Measurements from ENCODE around the gene SLC2A5.

SLC2A5 gene

DNA sequence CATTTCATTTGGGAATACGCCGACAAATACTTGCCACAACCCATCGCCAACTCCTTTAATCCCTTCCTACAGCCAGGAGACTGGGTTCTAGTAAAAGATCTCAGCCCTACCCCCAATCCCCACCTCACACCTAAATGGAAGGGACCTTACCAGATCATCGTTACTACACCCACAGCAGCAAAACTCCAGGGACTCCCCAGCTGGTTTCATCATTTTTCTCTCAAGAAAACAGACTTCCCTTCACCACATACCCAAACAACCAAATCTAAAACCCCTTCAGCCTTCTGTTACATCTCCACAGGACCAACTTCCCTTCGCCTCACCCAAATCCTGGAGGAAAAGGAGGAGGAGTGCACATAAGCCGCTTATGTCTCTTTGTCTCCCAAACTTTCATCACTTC, 23.7 kb upstream of the SLC2A5 start:
- no peak for DNase-seq (ENCODE audit: low spot score)

DNA sequence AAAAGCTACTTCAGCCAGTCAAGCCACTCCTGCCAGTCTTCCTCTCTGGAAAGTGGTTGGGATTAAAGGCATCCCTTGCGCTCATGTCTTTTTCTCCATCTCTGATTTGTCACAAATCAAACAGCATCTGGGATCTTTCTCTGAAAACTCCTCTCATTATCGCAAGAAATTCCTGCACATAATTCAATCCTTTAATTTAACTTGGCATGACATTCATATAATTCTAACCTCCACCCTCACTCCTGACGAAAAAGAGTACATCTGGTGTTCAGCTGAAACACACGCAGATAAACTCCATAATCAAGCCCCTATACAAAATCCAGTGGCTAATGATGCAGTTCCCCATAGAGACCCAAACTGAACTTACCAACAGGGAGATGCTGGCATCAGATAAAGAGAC, 19.4 kb upstream of the SLC2A5 start:
- no peak for DNase-seq (ENCODE audit: low spot score)

DNA sequence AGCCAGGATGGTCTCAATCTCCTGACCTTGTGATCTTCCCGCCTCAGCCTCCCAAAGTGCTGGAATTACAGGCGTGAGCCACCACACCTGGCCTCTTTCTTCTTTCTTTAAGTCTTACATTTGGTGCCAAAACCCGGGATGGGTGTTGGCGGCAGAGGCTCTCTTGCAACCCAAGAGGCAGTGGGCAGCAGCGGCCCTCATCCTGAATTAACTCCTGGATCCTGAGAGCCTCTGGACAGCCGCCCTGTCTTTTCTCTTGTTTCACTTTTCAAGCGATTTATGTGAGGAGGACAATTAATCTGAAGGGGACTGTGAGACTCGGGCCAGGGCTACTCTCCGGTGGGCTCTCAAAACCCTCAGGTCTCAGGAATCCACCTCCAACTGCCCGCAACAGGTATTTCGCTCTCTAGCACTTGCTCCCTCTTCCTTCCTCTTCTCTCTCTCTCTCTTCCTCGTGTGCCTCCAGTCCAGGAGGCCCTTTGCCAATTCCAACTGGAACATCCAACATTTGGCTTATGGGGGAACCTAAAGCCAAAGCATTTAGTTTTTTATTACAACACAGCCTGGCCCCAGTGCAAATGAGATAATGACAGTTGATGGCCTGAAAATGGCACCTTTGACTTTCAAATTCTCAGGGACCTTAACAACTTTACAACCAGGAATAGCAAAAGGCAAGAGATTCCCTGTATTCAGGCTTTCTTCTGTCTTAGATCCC, 18.1 kb upstream of the SLC2A5 start:
- DNase-seq (ENCODE audit: low spot score), result no peak

DNA sequence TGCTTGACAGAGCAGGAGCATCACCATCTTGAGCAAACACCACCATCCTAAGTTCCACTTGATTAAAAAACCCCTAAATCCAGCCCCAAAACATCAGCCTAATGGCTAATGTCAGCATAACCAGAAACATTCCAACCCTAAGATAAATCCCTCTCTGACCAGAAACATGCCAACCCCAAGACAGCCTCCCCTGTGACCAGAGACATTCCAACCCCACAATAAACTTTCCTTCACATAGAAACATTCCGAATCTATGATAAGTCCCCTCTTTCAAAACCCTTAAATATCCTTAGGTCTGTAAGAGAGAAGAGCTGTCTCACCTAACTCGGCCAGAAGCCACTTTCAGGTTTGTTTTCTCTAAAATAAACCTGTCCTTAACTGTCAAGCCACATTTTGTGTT, 17.4 kb upstream of the SLC2A5 start:
- no peak for DNase-seq (ENCODE audit: low spot score)

DNA sequence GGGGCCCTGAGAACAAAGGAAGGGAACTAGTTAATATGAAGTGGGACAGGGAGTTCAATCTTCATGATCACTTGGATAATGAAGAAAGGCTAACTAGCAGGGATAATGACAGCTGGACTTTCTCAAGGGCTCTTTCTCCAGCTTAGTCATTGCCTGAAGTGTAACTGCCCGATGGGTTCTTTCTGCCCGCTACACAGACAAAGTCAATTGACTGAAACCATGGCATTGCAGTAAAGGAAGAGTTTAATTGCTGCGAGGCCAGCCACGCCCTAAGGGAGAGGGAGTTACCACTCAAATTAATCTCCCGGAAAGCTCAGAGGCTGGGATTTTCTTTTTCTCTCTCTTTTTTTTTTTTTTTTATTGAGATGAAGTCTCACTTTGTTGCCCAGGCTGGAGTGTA, 16.6 kb upstream of the SLC2A5 start:
- DNase-seq (ENCODE audit: low spot score), result no peak

DNA sequence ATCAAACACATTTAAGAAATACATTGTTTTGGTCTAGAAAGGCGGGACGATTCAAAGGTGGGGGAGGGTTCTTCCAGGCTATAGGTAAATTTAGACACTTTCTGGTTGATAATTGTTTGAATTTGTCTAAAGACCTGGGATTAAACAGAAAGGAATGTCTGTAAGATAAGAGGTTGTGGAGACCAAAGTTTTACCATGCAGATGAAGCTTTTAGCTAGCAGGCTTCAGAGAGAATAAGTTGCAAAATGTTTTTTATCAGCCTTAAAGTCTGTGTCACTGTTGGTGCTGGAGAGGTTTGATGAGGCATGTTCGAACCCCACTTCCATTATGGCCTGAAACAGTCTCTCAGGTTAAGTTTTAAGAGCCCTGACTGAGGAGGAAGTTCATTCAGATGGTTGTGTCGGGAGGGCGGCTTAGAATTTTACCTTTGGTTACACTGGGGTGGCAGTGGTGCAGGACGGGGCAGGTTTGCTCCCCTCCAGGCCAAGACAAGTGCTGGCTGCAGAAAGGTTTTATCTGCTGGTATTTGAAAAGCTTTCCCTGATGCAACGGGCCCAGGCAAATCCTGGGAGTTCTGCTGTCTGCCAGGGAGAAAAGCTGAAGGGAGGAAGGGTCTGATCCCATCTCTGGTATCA, 16.0 kb upstream of the SLC2A5 start:
- DNase-seq (ENCODE audit: low spot score), result no peak

DNA sequence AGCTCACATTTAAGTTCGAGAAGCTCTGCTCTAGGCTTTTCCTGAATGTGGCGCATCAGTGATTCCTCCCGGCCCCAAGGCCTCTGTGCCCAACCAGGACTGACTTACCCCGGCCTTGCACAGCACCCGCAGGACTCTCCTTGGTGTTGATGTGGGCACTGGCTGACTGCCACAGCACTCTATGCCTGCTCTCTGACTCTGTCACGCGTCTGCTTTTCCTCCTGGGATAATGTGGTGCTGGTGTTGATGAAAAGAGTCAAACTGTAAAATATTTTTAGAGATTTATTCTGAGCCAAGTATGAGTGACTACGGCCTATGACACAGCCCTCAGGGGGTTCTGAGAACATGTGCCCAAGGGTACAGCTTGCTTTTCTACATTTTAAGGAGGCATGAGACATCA, 15.5 kb upstream of the SLC2A5 start:
- DNase-seq (ENCODE audit: low spot score), result no peak

DNA sequence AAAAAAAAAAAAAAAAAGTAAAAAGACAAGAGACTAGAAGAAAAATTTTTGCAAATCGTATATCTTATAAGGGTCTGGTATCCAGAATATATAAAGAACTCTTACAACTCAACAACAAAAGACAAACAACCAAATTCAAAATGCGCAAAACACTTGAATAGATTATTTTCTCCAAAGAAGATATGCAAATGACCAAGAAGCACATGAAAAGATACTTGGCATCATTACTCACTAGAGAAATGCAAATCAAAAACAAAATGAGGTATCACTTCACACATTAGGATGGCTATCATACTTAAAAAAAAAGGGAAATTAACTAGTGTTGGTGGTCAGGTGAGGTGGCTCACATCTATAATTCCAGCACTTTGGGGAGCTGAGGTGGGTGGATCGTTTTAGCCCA, 12.0 kb upstream of the SLC2A5 start:
- DNase-seq (ENCODE audit: low spot score), result no peak

DNA sequence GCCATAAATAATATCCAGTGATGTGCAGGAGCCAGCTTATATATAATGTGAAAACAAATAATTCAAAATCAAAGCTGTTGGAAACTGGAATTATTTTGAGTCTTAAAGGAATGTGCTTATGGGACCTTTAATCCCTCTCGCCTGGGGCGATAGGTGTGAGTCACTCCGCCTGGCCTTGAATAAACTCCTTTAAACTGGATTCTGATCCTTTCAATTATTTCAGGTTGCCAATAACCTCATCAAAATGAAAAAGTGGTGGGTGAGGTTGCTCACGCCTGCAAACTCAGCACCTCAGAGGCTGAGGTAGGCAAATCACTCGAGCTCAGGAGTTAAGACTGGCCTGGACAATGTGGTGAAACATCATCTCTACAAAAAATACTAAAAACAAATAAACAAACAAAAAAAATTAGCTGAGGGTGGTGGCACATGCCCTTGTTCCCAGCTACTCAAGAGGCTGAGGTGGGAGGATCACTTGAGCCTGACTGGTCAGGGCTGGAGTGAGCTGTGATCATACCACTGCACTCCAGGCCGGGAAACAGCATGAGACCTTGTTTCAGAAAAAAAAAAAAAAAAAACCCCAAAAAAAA, 11.4 kb upstream of the SLC2A5 start:
- DNase-seq (ENCODE audit: low spot score), result no peak

DNA sequence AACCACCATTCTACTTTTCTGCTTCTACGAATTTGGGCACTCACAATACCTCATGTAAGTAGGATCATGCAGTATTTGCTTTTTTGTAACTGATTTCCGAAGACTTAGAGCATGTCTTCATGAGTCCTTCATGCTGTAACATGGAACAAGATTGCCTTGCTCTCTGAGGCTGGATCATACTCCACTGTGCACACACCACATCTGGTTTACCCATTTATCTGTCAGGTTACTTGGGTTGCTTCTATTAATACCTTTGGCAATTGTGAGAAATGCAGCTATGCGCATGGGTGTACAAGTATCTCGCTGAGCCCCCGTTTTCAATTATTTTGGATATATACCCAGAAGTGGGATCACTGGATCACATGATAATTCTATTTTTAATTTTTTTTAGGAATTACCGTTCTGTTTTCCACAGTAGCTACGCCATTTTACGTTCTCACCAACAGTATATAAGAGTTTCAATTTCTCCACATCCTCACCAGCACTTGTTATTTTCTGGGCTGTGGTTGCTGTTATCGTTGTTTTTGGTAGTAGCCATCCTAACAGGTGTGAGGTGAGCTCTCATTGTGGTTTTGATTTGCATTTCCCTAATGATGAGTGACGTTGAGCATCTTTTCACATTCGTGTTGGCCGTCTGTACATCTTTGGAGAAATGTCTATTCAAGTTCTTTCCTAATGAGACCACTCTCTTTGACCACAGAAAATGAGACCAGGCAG, 10.7 kb upstream of the SLC2A5 start:
- DNase-seq (ENCODE audit: low spot score), result no peak

DNA sequence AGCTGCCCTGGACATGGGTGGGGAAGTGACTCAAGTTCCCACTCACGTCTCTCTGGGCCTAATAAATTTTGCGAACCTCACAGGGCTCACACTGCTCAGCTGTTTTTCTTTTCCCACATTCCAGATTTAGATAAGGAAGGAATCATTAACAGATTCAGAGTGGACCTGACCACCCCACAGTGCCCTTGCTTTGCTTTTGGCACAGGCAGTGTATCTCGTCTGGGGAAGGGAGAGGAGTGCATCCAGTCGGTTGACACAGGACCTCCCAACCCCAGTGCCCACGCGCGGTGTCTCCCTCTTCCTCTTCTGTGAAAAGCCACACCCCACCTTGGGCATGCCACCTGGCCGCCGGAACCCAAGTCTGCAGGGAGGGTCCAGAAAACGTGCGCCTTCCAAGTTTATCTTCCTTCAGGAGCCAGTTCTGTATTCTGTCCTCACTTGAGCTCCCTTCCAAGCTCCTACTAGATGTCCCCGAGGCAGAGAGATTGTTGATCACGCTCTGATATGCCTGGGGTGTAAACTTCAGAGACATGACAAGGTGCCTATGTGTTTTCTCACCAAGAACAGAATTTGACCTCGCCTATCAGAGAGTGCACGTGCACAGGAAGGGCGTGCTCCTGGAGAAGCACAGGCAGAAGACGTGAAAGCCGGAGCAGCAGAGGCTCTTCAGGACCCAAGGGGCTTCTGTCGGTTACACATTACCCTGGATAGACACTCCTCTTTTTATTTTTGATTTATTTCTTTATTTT, 9.5 kb upstream of the SLC2A5 start:
- DNase-seq (ENCODE audit: low spot score), result no peak

DNA sequence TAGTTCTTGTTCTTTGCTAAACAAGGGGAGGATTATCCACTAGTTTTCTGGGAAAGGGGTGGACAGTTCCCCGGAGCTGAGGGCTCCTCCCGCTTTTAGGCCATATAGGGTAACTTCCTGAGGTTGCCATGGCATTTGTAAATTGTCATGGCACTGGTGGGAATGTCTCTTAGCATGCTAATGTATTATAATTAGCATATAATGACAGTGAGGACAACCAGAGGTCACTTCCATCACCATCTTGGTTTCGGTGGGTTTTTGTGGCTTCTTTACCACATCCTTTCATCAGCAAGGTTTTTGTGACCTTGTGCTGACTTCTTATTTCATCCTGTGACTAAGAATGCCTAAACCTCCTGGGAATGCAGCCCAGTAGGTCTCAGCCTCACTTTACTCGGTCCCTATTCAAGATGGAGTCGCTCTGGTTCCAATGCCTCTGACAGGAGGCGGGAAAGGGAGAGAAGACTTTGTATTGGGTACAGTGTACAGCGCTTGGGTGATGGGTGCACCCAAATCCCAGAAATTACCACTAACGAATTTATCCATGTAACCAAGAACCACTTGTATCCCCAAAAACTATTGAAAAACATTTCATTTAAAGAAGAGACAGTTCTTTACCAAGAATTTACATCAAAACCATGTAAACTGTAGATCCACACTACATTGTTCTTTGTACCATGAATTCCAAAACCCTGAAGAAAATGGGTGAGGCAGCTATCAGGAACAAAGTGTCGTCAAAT, 8.7 kb upstream of the SLC2A5 start:
- no peak for DNase-seq (ENCODE audit: low spot score)

DNA sequence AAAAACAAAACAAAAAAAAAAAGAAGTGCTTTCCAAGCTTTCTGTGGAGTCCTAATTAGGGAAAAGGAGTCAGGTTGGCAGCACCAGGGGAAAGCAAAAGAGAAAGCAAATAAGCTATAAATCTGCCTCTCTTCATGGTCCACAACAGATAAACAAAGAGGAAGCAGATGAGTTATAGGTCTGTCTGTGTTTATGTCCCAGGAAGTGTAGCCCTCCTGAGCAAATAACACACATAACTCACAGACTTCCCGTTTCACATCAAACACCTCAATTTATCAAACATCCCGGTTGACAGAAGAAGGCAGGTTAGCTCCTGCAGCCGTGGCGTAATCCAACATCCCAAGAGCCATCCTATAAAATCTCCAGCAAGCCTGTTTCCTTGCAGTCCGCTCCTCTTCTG, 5.6 kb upstream of the SLC2A5 start:
- DNase-seq (ENCODE audit: low spot score), result no peak

DNA sequence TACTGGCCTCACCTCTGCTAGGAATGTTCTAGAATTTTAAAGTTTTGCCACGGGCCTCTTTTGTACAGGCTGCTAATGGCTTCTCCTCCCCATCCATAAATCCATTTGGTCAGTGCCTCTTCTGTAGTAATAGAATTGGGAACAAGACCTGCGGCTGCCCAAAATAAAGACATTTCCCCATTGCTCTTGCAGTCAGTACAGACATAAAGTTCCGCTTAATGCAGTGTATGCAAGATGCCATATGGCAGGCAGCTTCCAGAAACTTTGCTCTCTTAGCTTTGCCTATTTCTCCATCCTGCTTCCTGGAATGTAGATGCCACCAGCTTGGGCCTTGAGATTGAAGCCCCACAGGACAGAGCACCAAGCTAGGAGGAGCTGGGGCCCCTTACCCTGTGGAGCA, 3.7 kb upstream of the SLC2A5 start:
- no peak for DNase-seq (ENCODE audit: low spot score)

DNA sequence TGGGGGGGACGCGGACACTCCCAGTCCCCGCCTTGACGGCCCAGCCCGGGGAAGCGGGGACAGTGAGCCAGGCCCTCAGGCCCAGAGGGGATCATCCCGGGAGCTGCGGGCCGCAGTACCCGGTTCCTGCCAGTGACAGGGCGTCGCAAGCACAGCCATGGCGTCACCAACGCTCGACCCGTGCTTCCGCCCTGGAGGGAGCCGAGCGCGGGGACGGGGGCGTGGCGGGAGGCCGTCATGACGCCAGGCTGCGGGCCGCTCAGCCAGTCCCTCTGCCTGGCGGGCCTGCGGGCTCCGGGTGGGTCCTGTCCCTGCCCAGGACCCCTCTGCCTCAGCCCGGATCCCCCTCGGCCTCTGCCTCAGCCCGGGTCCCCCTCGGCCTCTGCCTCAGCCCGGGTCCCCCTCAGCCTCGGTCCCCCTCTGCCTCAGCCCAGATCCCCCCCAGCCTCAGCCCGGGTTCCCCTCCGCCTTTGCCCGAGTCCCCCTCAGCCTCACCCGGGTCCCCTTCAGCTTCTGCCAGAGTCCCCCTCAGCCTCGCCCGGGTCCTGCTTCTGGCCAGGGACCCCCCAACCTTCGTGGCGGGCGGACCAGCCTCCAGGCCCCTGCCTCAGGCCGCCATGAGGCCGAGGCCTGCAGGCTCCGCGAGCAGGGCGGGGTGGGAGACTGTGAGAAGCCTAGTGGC, 2.3 kb upstream of the SLC2A5 start:
- DNase-seq (ENCODE audit: low spot score), result no peak

DNA sequence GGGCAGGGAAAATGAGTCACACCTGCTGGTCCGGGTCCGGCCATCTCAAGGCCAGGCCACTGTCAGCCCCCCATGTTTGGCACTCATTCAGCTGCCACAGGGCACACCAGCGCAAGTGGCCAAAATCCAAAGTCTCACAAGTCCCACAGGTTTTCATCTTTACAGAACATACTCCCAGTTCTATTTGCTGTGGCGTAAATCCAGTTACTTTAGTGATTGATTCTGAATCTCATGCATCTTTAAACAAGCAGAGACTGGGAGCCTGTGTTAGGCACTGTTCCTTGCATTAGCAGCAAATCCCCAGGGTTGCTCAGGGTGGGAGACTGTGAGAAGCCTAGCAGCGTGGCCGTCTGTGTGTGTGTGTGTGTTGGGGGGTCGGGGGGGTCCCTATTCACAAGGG, 1.1 kb upstream of the SLC2A5 start:
- DNase-seq (ENCODE audit: low spot score), result no peak

DNA sequence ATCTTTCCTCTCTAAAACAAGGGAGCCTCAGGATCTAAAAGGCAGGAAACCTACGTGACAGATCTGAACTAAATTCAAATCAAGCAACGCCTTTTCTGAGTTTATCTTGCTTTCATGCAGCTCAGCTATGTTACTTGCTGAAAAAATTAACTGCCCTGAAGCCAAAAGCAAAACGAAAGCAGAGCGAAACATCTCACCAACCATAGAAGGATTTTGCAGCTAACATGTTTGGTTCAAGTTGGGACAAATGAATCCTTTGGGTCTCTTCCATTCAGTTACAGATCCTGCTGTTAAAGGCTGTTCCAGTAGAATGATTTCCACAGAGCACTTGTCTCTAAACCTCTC, 482 bp downstream of the SLC2A5 start:
- no peak for DNase-seq (ENCODE audit: low spot score)

DNA sequence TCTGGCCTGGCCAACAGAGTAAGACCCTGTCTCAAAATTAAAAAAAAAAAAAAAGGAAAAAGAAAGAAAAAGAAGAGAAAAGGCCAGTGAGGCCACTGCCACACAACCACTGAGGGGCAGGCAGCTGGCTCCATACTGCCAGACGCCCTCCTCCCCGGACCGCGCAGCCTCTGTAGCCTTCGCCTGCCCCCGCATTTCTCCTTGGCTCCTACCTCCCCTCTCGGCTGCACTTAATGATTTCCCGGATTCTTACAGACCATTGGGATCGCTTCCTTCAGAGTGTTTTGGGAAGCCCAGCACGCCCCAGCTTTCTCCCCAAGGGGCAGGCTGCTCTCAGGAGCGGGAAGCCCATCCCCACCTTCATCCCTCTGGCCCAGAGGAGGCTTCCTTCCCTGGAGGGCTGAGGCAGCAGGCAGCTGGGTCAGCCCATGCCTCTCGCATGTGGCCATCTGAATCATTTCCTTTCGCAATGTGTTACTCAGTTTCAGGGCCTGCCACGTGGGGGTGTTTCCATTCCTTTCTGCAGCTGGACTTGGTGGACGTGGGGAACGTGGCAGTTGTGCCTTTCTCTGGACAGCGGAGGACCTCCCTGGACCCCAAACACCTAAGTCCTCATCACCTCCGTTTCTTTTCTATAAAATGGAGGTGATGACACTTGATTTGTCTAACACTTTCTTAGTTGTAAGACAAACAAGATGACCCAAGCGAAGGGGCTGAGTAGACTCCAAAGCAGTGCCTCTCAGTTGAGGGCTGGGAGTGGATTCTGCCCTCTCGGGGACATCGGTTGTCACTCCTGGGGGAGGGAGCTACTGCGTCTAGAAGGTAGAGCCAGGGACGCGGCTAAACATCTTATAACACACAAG, 2.3 kb downstream of the SLC2A5 start:
- DNase-seq (ENCODE audit: low spot score), result no peak

DNA sequence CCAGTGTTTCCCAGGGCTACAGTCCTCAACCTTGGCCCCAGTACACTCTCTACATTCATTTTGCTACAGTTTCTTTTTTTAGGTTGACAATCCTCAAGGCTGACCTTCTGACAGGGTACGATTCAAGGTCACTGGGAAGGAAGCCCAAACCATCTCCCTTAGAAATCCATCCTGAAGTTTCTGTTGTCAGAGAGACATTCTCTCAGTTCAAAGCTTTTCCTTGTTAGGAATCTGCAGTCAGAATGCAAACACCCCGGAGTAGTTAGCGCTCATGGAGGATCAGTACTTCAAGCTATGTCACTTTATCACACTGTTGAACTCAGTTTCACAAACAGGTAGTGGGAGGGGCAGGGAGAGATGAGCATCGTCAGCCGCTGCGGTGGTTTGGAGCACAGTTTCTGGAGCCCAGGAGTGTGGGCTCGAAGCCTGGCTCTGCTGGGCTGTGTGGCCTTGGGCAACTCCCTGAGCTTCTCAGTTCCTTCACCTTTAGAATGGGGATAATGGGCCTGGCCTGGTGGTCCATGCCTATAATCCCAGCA, 4.2 kb downstream of the SLC2A5 start:
- DNase-seq (ENCODE audit: low spot score), result no peak

DNA sequence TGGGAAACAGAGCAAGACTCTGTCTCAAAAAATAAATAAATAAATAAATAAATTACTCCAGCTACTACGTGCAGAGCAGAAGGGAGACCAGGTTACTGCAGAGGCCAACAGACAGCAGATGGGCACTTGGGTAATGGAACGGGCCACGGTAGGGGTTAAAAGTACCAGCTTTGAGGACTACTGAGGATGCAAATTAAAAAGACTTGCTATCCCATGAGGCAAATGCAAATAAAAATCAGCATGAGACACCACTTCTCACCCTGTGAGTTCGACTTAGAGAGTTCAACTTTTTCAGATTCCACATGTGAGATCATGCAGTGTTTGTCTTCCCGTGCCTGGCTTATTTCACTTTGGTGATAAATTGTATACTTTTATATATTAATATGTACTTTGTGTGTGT, 6.6 kb downstream of the SLC2A5 start:
- no peak for DNase-seq (ENCODE audit: low spot score)

All from D341Med (cell line).